Neural cell (in vitro differentiated cells): Measurements from ENCODE around the gene TMED8.

Experiments
- CTCF ChIP-seq: fragments of 450-650 bp; IDR thresholded peaks from 2 replicates; pipeline ENCODE4 v1.5.1; 2014; ENCODE audit warnings: antibody characterized with exemption, mild to moderate bottlenecking, moderate library complexity; ENCODE audit not compliant: poor library complexity, severe bottlenecking
- EP300 ChIP-seq: fragments of 450-650 bp; conservative IDR thresholded peaks from 2 replicates; pipeline ENCODE4 v1.6.1; 2014; ENCODE audit warnings: antibody characterized with exemption, mild to moderate bottlenecking, moderate library complexity; ENCODE audit not compliant: poor library complexity, severe bottlenecking
- MXI1 ChIP-seq: fragments of 450-650 bp; conservative IDR thresholded peaks from 2 replicates; pipeline ENCODE4 v1.6.1; 2014; ENCODE audit warnings: antibody characterized with exemption, mild to moderate bottlenecking; ENCODE audit not compliant: poor library complexity, severe bottlenecking
- POLR2AphosphoS5 ChIP-seq: IDR thresholded peaks from 2 replicates; pipeline ENCODE4 v1.6.1; 2012
- RAD21 ChIP-seq: fragments of 450-650 bp; conservative IDR thresholded peaks from 2 replicates; pipeline ENCODE4 v1.6.1; 2014; ENCODE audit warnings: antibody characterized with exemption, mild to moderate bottlenecking, moderate library complexity
- TAF1 ChIP-seq: IDR thresholded peaks from 2 replicates; pipeline ENCODE4 v1.6.1; 2012; ENCODE audit warnings: low read depth
- TF ChIP-seq, protein P1 (sequence below): IDR thresholded peaks from 2 replicates; pipeline ENCODE4 v1.6.1; 2012; ENCODE audit warnings: borderline replicate concordance

GRCh38 chr14:77372304-77372841, 4.5 kb downstream of the TMED8 start:
- TF ChIP-seq CTCF (no peak), EP300 (no peak), POLR2AphosphoS5 (no peak), MXI1 (no peak), RAD21 (no peak), TAF1 (no peak)
- TF ChIP-seq, protein P1, sequence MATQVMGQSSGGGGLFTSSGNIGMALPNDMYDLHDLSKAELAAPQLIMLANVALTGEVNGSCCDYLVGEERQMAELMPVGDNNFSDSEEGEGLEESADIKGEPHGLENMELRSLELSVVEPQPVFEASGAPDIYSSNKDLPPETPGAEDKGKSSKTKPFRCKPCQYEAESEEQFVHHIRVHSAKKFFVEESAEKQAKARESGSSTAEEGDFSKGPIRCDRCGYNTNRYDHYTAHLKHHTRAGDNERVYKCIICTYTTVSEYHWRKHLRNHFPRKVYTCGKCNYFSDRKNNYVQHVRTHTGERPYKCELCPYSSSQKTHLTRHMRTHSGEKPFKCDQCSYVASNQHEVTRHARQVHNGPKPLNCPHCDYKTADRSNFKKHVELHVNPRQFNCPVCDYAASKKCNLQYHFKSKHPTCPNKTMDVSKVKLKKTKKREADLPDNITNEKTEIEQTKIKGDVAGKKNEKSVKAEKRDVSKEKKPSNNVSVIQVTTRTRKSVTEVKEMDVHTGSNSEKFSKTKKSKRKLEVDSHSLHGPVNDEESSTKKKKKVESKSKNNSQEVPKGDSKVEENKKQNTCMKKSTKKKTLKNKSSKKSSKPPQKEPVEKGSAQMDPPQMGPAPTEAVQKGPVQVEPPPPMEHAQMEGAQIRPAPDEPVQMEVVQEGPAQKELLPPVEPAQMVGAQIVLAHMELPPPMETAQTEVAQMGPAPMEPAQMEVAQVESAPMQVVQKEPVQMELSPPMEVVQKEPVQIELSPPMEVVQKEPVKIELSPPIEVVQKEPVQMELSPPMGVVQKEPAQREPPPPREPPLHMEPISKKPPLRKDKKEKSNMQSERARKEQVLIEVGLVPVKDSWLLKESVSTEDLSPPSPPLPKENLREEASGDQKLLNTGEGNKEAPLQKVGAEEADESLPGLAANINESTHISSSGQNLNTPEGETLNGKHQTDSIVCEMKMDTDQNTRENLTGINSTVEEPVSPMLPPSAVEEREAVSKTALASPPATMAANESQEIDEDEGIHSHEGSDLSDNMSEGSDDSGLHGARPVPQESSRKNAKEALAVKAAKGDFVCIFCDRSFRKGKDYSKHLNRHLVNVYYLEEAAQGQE: no peak
